ENCODE results near the gene CELSR1.
A peak's percentile ranks its signal among the peaks of the same experiment; 100 is the strongest.

CELSR1 gene

DNA sequence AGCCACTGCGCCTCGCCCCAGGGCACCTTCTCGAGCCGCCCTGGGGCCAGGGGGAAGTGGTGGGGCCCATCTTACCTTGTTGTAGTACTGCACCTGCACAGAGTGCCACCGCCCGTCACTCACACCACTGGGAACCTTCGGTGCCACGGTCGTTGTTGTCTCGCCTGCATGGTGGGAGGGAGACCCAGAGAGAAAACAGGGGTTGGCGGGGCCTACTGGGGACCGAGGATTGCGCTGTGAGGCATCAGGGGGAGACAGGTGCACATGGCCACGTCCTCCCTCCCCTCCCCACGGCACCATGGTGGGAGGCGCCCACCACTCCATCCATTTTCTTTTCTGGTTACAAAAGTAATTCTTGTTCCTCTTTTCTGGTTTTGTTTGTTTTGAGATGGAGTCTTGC, 104.1 kb downstream of the CELSR1 start:
- Histone ChIP-seq H3K4me3 (ENCODE audit: low read length in 2 of 2) (no peak overlapping the region), H3K9ac (ENCODE audit: low read length in 2 of 2) (no peak overlapping the region), H3K36me3 (ENCODE audit: control insufficient read depth in 2 of 2, insufficient read depth in 2 of 2, low read length in 2 of 2) (no peaks in the 10 kb centered on the region), H3K27me3 (ENCODE audit: control insufficient read depth in 1 of 2, insufficient read depth in 2 of 2, low read length in 2 of 2) (peaks cover 0 to 2% of the 10 kb centered on the region in 2 donors), H3K4me1 (ENCODE audit: control insufficient read depth, insufficient read depth, low read length) (no peaks in the 10 kb centered on the region), H3K9me3 (ENCODE audit: control insufficient read depth in 2 of 2, low read length in 2 of 2) (no peaks in the 10 kb centered on the region), H3K27ac (ENCODE audit: low read length) (no peak overlapping the region)

- Histone ChIP-seq H3K27ac (ENCODE audit: low read length) (no peak overlapping the region), H3K36me3 (ENCODE audit: control insufficient read depth in 2 of 2, insufficient read depth in 2 of 2, low read length in 2 of 2) (no peaks in the 10 kb centered on the region), H3K27me3 (ENCODE audit: control insufficient read depth in 1 of 2, insufficient read depth in 2 of 2, low read length in 2 of 2) (peaks cover 0 to 2% of the 10 kb centered on the region in 2 donors), H3K4me1 (ENCODE audit: control insufficient read depth, insufficient read depth, low read length) (no peaks in the 10 kb centered on the region), H3K9me3 (ENCODE audit: control insufficient read depth in 2 of 2, low read length in 2 of 2) (no peaks in the 10 kb centered on the region), H3K9ac (ENCODE audit: low read length in 2 of 2) (no peak overlapping the region), H3K4me3 (ENCODE audit: low read length in 2 of 2) (peak overlapping the region in 1 of 2 donors; percentile 47)
These were observed 105.0 kb downstream of the CELSR1 start for GRCh38 chr22:46432164-46433068.

- H3K9ac ChIP-seq (ENCODE audit: low read length in 2 of 2): no peak overlapping the region
- H3K4me3 ChIP-seq (ENCODE audit: low read length in 2 of 2): no peak overlapping the region
These were observed 106.2 kb downstream of the CELSR1 start for GRCh38 chr22:46430961-46431838.

GRCh38 chr22:46429325-46429853, 108.0 kb downstream of the CELSR1 start:
- Histone ChIP-seq H3K36me3 (ENCODE audit: control insufficient read depth in 2 of 2, insufficient read depth in 2 of 2, low read length in 2 of 2) (no peaks in the 10 kb centered on the region), H3K27ac (ENCODE audit: low read length) (no peak overlapping the region), H3K4me1 (ENCODE audit: control insufficient read depth, insufficient read depth, low read length) (no peaks in the 10 kb centered on the region), H3K9me3 (ENCODE audit: control insufficient read depth in 2 of 2, low read length in 2 of 2) (peaks cover 0 to 8% of the 10 kb centered on the region in 2 donors), H3K4me3 (ENCODE audit: low read length in 2 of 2) (no peak overlapping the region), H3K27me3 (ENCODE audit: control insufficient read depth in 1 of 2, insufficient read depth in 2 of 2, low read length in 2 of 2) (peaks cover 0 to 2% of the 10 kb centered on the region in 2 donors), H3K9ac (ENCODE audit: low read length in 2 of 2) (no peak overlapping the region)

More at GRCh38 chr22:46430961-46431838, 106.2 kb downstream of the CELSR1 start:
- no peaks in the 10 kb centered on the region for H3K4me1 ChIP-seq (ENCODE audit: control insufficient read depth, insufficient read depth, low read length)
- peaks cover 0 to 4% of the 10 kb centered on the region in 2 donors for H3K9me3 ChIP-seq (ENCODE audit: control insufficient read depth in 2 of 2, low read length in 2 of 2)
- no peak overlapping the region for H3K27ac ChIP-seq (ENCODE audit: low read length)
- no peaks in the 10 kb centered on the region for H3K36me3 ChIP-seq (ENCODE audit: control insufficient read depth in 2 of 2, insufficient read depth in 2 of 2, low read length in 2 of 2)
- peaks cover 0 to 2% of the 10 kb centered on the region in 2 donors for H3K27me3 ChIP-seq (ENCODE audit: control insufficient read depth in 1 of 2, insufficient read depth in 2 of 2, low read length in 2 of 2)

DNA sequence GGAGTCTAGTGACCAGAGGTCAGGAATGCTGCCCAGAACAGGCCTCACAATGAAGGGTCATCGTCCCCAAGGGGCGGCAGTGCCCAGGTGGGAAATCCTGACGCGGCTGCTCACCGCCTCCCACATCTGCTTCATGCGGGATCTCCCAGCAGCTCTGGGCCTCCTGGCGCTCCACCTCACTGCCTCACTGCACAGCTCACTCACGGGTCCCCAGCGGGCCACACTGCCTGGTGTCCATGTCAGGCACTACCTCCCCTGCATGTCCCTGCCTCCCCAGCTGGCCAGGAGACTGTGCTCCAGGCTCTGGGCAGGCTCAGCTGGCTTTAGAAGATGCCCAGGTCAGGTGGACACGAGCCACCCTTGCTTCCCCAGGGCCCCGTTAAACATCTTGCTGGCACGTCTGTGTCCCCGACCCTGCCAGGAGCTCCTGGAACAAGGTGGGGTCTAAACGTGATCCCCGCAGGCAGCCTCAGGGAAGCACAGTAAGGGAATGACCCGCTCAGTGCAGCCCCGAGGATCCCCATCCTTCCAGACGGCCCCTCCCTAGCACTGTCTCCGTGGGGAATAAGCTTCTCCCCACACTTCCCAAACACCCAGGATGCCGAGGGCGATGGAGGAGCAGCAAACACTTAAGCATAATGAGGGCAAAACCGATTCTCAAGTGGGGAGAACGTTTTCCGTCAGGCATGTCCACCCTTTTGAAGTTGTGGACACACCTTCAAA, 108.7 kb downstream of the CELSR1 start:
- no peaks in the 10 kb centered on the region for H3K4me1 ChIP-seq (ENCODE audit: control insufficient read depth, insufficient read depth, low read length)
- H3K27ac ChIP-seq (ENCODE audit: low read length): no peak overlapping the region

DNA sequence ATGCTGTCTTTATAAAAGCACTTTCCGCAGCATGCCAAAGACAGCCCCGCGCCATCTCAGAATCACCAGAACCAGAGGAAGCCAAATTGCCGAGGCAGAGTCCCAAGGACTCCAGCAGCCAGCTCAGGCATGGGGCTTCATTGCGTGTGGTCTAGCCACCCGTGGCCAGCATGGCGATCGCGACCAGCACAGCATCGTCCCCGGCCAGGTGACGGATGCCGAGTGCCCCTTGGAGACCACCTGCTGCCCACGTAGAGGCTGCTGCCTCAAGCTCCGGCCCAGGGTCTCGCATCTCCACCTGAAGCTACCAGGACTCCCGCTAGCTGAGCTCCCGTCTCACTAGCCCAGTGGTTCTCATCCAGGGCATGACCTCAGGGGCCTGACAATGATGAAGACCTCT, 109.2 kb downstream of the CELSR1 start:
- no peaks in the 10 kb centered on the region for H3K4me1 ChIP-seq (ENCODE audit: control insufficient read depth, insufficient read depth, low read length)
- H3K36me3 ChIP-seq (ENCODE audit: control insufficient read depth in 2 of 2, insufficient read depth in 2 of 2, low read length in 2 of 2): no peaks in the 10 kb centered on the region
- H3K9ac ChIP-seq (ENCODE audit: low read length in 2 of 2): no peak overlapping the region
- peaks cover 0 to 2% of the 10 kb centered on the region in 2 donors for H3K27me3 ChIP-seq (ENCODE audit: control insufficient read depth in 1 of 2, insufficient read depth in 2 of 2, low read length in 2 of 2)
- peaks cover 0 to 8% of the 10 kb centered on the region in 2 donors for H3K9me3 ChIP-seq (ENCODE audit: control insufficient read depth in 2 of 2, low read length in 2 of 2)
- H3K4me3 ChIP-seq (ENCODE audit: low read length in 2 of 2): no peak overlapping the region
- no peak overlapping the region for H3K27ac ChIP-seq (ENCODE audit: low read length)

More for the DNA sequence above, 108.7 kb downstream of the CELSR1 start:
- Histone ChIP-seq H3K9ac (ENCODE audit: low read length in 2 of 2) (no peak overlapping the region), H3K4me3 (ENCODE audit: low read length in 2 of 2) (no peak overlapping the region), H3K36me3 (ENCODE audit: control insufficient read depth in 2 of 2, insufficient read depth in 2 of 2, low read length in 2 of 2) (no peaks in the 10 kb centered on the region), H3K9me3 (ENCODE audit: control insufficient read depth in 2 of 2, low read length in 2 of 2) (peaks cover 0 to 8% of the 10 kb centered on the region in 2 donors), H3K27me3 (ENCODE audit: control insufficient read depth in 1 of 2, insufficient read depth in 2 of 2, low read length in 2 of 2) (peaks cover 0 to 2% of the 10 kb centered on the region in 2 donors)

DNA sequence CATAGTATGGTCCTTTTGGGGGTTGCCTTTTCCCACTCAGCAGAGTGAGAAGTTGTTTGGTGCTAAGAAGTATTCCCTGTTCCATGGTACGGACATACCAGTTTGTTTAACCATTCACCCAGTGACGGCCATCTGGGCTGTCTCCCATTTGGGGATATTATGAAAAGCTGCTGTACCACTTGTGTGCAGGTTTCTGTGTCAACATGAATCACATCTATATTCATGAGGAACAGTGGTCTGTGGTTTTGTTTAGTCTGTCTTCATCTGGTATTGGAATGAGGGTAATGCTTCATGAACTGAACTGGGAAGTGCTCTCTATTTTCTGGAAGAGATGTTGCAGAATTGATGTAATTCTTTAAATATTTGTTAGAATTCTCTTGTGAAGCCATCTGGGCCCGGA, 112.4 kb downstream of the CELSR1 start:
- Histone ChIP-seq H3K27ac (ENCODE audit: low read length) (no peak overlapping the region), H3K4me1 (ENCODE audit: control insufficient read depth, insufficient read depth, low read length) (no peaks in the 10 kb centered on the region), H3K36me3 (ENCODE audit: control insufficient read depth in 2 of 2, insufficient read depth in 2 of 2, low read length in 2 of 2) (no peaks in the 10 kb centered on the region), H3K27me3 (ENCODE audit: control insufficient read depth in 1 of 2, insufficient read depth in 2 of 2, low read length in 2 of 2) (peaks cover 0 to 2% of the 10 kb centered on the region in 2 donors), H3K4me3 (ENCODE audit: low read length in 2 of 2) (no peak overlapping the region), H3K9ac (ENCODE audit: low read length in 2 of 2) (no peak overlapping the region), H3K9me3 (ENCODE audit: control insufficient read depth in 2 of 2, low read length in 2 of 2) (peaks cover 0 to 8% of the 10 kb centered on the region in 2 donors)

DNA sequence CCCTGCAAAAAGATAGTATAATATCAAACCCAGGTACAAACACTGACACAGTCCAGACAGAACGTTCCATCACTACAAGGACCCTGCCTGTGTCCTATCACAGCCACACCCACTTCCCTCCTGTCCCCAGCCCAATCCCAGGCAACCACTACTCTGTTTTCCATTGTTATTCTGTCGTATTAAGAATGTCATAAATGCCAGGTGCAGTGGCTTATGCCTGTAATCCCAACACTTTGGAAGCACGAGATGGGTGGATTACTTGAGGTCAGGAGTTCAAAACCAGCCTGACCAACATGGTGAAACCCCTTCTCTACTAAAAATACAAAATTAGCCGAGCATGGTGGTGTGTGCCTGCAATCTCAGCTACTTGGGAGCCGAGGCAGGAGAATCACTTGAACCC, 112.9 kb downstream of the CELSR1 start:
- no peak overlapping the region for H3K9ac ChIP-seq (ENCODE audit: low read length in 2 of 2)
- H3K4me1 ChIP-seq (ENCODE audit: control insufficient read depth, insufficient read depth, low read length): no peaks in the 10 kb centered on the region
- no peaks in the 10 kb centered on the region for H3K36me3 ChIP-seq (ENCODE audit: control insufficient read depth in 2 of 2, insufficient read depth in 2 of 2, low read length in 2 of 2)
- peaks cover 0 to 2% of the 10 kb centered on the region in 2 donors for H3K27me3 ChIP-seq (ENCODE audit: control insufficient read depth in 1 of 2, insufficient read depth in 2 of 2, low read length in 2 of 2)
- H3K9me3 ChIP-seq (ENCODE audit: control insufficient read depth in 2 of 2, low read length in 2 of 2): peaks cover 0 to 8% of the 10 kb centered on the region in 2 donors
- H3K27ac ChIP-seq (ENCODE audit: low read length): no peak overlapping the region
- H3K4me3 ChIP-seq (ENCODE audit: low read length in 2 of 2): no peak overlapping the region

DNA sequence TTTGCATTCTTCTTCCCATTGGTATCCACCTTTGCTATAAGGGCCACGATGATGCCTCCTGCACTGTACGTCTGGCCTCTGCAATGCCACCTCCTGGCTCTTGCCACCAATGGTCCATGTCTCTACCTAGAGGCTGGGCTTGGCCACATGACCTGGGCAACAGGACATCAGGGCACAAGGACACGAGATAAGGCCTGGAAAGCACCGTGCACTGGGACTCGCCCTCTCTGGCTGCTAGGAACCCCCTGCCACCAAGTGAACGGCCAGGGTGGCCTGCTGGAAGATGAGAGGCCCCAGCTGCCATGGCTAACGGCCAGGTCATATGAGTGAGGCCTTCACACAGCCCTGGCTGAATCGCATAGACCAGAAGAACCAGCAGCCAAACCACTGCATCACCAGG, 114.5 kb downstream of the CELSR1 start:
- Histone ChIP-seq H3K9ac (ENCODE audit: low read length in 2 of 2) (no peak overlapping the region), H3K27ac (ENCODE audit: low read length) (no peak overlapping the region), H3K4me3 (ENCODE audit: low read length in 2 of 2) (no peak overlapping the region), H3K27me3 (ENCODE audit: control insufficient read depth in 1 of 2, insufficient read depth in 2 of 2, low read length in 2 of 2) (peaks cover 0 to 3% of the 10 kb centered on the region in 2 donors), H3K36me3 (ENCODE audit: control insufficient read depth in 2 of 2, insufficient read depth in 2 of 2, low read length in 2 of 2) (no peaks in the 10 kb centered on the region), H3K4me1 (ENCODE audit: control insufficient read depth, insufficient read depth, low read length) (no peaks in the 10 kb centered on the region), H3K9me3 (ENCODE audit: control insufficient read depth in 2 of 2, low read length in 2 of 2) (peaks cover 0 to 8% of the 10 kb centered on the region in 2 donors)

DNA sequence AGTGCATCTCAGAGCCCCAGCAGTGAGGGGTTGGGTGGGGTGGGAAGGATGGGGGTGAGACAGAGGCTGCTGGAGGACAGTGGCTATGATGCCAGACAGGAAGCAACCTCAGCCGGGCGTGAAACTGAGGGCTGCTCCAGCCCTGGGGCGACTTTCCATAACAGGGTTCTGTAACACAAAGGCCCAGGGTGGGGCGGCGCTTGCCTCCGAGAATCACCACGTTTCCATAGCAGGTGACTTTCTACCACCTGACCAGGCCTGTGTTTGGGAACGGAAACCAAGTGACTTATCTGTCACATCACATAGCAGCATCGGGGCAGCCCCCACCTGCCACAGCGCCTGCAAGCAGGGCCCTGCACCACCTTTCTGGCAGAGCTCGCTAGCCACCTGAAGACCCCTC, 116.2 kb downstream of the CELSR1 start:
- Histone ChIP-seq H3K27me3 (ENCODE audit: control insufficient read depth in 1 of 2, insufficient read depth in 2 of 2, low read length in 2 of 2) (peaks cover 3 to 6% of the 10 kb centered on the region in 2 donors), H3K36me3 (ENCODE audit: control insufficient read depth in 2 of 2, insufficient read depth in 2 of 2, low read length in 2 of 2) (no peaks in the 10 kb centered on the region), H3K9me3 (ENCODE audit: control insufficient read depth in 2 of 2, low read length in 2 of 2) (peaks cover 0 to 5% of the 10 kb centered on the region in 2 donors), H3K27ac (ENCODE audit: low read length) (no peak overlapping the region), H3K4me1 (ENCODE audit: control insufficient read depth, insufficient read depth, low read length) (no peaks in the 10 kb centered on the region), H3K4me3 (ENCODE audit: low read length in 2 of 2) (no peak overlapping the region), H3K9ac (ENCODE audit: low read length in 2 of 2) (no peak overlapping the region)
